IPS-NIHi7 (cell line): Measurements from ENCODE around the gene TRIM56.
A peak's percentile ranks its signal among the peaks of the same experiment; 100 is the strongest.
"Not testable (repeated sequence)": the region's sequence is repeated elsewhere in the genome, so short reads cannot be mapped to it uniquely, and the experiment has no call there.

Source experiments
- DNase-seq: peaks from one replicate; pipeline ENCODE4 v3.0.0; 2012; ENCODE audit warnings: mixed read lengths; ENCODE audit errors: extremely low spot score

The TRIM56 gene

DNA sequence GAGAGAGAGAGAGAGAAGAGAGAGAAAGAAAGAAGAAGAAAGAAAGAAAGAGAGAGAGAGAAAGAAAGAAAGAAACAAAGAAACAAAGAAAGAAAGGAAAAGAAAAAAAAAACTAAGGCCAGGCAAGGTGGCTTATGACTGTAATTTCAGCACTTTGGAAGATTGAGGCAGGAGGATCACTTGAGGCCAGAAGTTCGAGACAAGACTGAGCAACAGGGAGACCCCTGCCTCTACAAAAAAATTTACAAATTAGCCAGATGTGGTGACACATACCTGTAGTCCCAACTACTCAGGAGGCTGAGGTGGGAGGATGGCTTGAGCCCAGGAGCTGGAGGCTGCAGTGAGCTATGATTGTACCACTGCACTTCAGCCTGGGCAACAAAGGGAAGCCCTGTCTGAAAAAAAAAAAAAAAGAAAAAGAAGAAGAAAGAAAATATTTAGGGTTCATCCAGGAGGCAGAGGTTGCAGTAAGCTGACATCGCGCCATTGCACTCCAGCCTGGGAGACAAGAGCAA, 44.4 kb downstream of the TRIM56 start:
- DNase-seq, result no peak

DNA sequence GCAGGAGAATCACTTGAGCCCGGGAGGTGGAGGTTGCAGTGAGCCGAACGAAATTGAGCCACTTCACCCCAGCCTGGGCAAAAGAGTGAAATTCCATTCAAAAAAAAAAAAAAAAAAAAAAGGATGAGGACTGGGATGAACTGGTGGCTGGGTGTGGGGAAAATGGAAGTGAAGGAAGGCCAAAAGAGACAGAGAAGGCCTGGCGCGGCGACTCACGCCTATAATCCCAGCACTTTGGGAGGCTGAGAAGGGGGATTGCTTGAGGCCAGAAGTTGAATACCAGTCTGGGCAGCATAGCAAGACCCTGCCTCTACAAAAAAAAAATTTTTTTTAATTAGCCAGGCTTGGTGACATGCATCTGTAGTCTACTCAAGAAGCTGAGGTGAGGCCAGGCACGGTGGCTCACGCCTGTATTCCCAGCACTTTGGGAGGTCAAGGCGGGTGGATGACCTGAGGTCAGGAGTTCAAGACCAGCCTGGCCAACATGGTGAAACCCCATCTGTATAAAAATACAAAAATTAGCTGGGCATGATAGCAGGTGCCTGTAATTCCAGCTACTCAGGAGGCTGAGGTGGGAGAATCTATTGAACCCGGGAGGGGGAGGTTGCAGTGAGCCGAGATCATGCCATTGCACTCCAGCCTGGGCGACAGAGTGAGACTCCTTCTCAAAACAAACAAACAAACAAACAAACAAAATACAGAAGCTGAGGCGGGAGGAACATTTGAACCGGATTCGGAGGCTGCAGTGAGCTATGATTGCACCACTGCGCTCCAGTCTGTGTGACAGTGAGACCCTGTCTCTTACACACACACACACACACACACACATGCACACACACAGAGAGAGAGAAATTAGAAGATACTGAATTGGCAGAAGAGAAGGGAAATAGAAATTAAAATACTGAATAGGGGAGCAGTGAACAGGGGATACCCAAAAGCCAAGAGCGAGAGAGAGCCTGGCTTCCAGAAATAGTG, 47.6 kb downstream of the TRIM56 start:
- not testable (repeated sequence) for DNase-seq

DNA sequence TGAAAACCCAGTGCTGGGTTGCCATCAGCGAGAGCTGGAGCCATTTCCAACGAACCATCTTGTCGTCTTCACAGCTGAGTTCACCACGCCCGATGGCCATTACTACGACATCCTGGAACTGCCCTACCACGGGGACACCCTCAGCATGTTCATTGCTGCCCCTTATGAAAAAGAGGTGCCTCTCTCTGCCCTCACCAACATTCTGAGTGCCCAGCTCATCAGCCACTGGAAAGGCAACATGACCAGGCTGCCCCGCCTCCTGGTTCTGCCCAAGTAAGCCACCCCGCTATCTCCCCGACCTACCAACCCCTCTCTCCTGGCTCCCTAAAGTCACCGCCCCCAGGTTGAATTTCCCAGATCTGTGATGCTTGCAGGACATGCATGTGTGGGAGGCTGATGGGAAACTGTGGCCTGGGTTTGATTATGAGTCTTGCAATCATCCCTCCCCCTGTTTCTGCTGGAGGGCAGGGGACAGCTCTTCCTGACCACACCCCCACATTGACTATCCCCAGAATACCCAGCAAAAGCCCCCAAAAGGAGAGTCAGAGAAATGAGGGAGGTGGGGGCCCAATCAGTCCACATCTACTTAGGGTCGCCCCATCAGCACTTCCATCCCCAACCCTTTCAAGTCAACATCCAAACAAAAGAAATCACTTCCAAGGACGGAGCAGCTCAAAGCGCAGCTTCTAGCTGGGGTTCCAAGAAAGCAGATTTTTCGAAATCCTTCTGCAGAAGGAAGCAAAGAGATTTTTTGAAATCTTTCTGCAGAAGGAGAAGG, 48.5 kb downstream of the TRIM56 start:
- no peak for DNase-seq

DNA sequence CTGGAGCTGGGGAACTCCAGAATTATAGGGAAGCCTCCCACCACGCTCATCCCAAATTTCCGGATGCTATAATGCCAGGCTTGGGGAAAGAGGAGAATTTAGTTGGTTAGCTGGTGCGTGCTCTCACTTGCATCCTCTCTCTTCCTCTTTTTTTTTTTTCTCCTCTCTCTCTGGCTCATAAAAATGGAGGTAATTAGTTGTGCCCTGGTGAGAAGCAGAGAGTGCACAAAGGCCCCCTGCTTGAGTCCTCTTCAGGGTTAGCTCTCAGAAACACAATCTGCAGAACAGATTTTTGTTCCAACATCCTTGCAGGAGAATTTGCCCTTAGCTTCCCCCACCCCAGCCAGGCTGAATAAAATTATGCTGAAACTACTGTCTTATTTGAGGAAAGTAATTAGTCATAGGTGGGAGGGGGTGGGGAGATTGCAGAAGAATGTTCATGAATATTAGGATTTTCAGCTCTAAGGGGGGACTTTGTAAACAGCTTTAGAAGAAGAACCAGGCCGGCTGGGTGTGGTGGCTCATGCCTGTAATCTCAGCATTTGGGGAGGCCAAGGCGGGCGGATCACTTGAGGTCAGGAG, 49.2 kb downstream of the TRIM56 start:
- DNase-seq, result no peak

DNA sequence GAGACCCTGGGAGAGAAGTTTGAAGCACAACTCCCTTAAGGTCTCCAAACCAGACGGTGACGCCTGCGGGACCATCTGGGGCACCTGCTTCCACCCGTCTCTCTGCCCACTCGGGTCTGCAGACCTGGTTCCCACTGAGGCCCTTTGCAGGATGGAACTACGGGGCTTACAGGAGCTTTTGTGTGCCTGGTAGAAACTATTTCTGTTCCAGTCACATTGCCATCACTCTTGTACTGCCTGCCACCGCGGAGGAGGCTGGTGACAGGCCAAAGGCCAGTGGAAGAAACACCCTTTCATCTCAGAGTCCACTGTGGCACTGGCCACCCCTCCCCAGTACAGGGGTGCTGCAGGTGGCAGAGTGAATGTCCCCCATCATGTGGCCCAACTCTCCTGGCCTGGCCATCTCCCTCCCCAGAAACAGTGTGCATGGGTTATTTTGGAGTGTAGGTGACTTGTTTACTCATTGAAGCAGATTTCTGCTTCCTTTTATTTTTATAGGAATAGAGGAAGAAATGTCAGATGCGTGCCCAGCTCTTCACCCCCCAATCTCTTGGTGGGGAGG, 52.5 kb downstream of the TRIM56 start:
- no peak for DNase-seq

DNA sequence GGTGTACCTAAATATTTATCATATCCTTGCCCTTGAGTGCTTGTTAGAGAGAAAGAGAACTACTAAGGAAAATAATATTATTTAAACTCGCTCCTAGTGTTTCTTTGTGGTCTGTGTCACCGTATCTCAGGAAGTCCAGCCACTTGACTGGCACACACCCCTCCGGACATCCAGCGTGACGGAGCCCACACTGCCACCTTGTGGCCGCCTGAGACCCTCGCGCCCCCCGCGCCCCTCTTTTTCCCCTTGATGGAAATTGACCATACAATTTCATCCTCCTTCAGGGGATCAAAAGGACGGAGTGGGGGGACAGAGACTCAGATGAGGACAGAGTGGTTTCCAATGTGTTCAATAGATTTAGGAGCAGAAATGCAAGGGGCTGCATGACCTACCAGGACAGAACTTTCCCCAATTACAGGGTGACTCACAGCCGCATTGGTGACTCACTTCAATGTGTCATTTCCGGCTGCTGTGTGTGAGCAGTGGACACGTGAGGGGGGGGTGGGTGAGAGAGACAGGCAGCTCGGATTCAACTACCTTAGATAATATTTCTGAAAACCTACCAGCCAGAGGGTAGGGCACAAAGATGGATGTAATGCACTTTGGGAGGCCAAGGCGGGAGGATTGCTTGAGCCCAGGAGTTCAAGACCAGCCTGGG, 53.1 kb downstream of the TRIM56 start:
- peak; percentile 78 for DNase-seq

DNA sequence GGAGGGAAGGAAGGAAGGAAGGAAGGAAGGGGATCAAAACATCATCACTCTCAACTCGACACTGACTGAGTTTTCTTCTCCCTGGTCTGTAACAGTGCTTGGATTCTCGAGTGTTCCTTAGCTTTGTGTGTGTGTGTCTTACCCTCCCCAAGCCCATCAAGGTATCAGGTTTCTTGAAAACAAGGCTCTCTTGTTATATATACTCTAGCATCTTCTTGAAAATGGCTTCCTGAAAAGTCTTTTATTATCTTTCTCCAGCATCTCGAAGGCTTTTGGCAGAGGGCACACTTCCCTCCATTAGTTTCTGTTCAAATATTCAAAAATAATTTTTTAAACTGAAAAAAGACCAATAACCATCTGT, 55.0 kb downstream of the TRIM56 start:
- no peak for DNase-seq

DNA sequence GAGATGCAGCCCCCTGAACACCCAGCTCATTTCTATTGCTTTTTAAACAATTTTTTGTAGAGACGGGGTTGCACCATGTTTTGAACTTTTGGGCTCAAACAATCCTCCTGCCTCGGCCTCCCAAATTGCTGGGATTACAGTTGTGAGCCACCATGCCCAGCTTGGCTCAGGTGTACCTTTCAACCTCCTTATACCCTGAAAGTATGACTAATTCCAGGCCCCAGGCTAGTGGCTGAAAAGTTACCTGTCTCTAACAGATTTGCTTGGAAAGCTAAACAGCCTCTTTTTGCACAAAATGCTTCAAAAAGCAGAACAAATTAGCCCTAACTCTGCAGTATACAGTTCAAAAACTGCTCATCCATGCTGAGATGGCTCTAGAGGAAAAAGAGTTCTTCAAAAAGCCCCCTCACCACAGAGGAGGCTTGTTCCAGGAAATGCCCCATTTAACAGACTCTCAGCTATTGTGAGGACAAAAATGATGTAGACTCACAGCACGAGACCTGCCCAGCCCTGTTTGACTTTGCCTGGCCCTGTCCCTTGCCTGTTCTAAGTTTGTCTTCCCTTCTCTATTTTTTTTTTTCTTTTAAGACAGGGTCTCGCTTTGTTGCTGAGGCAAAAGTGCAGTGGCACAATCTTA, 55.6 kb downstream of the TRIM56 start:
- no peak for DNase-seq
